ENCODE measurements around the gene SYNGR4. TPM values are rescaled to one million over a fixed set of nuclear protein-coding genes. Genes with fewer than 3 reads are reported as not detected.
"Not testable (repeated sequence)": the region's sequence is repeated elsewhere in the genome, so short reads cannot be mapped to it uniquely, and the experiment has no call there.

Gene SYNGR4
- total and polyA plus RNA-seq, 2 donors (not counting 1 experiment from before 2014, with no cell fraction given) = not detected

DNA sequence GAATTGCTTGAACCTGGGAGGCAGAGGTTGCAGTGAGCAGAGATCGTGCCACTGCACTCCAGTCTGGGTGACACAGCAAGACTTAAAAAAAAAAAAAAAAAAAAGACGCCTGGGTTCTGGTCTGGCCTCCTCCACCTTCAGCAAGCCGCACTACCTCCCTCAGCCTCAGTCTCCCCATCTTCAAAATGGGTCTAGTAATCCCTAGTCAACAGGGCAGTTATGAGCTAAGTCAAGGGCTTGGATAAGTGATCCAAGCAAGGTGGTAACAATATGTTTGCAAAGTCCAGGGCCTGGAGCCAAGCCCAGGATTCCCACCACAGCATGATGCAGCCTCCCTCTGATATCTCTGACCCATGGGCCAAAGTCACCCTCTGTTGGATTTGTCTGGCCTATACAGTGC lies 22.8 kb downstream of the SYNGR4 start:
- no peak for TF ChIP-seq EZH2 (IDR thresholded peaks at IDR 0.05; ENCODE audit: low read length, missing control alignments)
- TF ChIP-seq, protein P1, sequence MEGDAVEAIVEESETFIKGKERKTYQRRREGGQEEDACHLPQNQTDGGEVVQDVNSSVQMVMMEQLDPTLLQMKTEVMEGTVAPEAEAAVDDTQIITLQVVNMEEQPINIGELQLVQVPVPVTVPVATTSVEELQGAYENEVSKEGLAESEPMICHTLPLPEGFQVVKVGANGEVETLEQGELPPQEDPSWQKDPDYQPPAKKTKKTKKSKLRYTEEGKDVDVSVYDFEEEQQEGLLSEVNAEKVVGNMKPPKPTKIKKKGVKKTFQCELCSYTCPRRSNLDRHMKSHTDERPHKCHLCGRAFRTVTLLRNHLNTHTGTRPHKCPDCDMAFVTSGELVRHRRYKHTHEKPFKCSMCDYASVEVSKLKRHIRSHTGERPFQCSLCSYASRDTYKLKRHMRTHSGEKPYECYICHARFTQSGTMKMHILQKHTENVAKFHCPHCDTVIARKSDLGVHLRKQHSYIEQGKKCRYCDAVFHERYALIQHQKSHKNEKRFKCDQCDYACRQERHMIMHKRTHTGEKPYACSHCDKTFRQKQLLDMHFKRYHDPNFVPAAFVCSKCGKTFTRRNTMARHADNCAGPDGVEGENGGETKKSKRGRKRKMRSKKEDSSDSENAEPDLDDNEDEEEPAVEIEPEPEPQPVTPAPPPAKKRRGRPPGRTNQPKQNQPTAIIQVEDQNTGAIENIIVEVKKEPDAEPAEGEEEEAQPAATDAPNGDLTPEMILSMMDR (conservative IDR thresholded peaks at IDR 0.05 in 1 of 2, IDR thresholded peaks at IDR 0.05 in 1 of 2; ENCODE audit: low read depth in 1 of 2, low read length in 2 of 2) = no peak
- Histone ChIP-seq H3K36me3 (ENCODE audit: control insufficient read depth, insufficient read depth, low read length) (peaks cover 17% of the 10 kb centered on the region), H3K27ac (ENCODE audit: insufficient read depth, low read length) (no peak overlapping the region), H4K20me1 (ENCODE audit: control insufficient read depth, extremely low read depth, insufficient read depth, low read length) (no peaks in the 10 kb centered on the region), H3K9ac (ENCODE audit: insufficient read depth, low read length) (no peak overlapping the region), H3K4me2 (ENCODE audit: extremely low read depth, insufficient read depth, low read length) (no peak overlapping the region), H3K4me3 (replicated peaks in 1 of 4; ENCODE audit: control extremely low read depth in 1 of 4, insufficient read depth in 1 of 4, low read depth in 3 of 4, low read length in 4 of 4) (no peak overlapping the region), H3K9me3 (ENCODE audit: control insufficient read depth, insufficient read depth, low read depth, low read length) (no peaks in the 10 kb centered on the region), H3K79me2 (ENCODE audit: control insufficient read depth, insufficient read depth, low read length) (peaks cover 22% of the 10 kb centered on the region), H3K27me3 (ENCODE audit: control insufficient read depth, insufficient read depth, low read length) (no peaks in the 10 kb centered on the region), H2AFZ (ENCODE audit: low read length) (no peak overlapping the region), H3K4me1 (ENCODE audit: control insufficient read depth, extremely low read depth, insufficient read depth, low read length) (no peaks in the 10 kb centered on the region)
- DNase-seq (ENCODE audit: low read depth in 2 of 2) = no peak

DNA sequence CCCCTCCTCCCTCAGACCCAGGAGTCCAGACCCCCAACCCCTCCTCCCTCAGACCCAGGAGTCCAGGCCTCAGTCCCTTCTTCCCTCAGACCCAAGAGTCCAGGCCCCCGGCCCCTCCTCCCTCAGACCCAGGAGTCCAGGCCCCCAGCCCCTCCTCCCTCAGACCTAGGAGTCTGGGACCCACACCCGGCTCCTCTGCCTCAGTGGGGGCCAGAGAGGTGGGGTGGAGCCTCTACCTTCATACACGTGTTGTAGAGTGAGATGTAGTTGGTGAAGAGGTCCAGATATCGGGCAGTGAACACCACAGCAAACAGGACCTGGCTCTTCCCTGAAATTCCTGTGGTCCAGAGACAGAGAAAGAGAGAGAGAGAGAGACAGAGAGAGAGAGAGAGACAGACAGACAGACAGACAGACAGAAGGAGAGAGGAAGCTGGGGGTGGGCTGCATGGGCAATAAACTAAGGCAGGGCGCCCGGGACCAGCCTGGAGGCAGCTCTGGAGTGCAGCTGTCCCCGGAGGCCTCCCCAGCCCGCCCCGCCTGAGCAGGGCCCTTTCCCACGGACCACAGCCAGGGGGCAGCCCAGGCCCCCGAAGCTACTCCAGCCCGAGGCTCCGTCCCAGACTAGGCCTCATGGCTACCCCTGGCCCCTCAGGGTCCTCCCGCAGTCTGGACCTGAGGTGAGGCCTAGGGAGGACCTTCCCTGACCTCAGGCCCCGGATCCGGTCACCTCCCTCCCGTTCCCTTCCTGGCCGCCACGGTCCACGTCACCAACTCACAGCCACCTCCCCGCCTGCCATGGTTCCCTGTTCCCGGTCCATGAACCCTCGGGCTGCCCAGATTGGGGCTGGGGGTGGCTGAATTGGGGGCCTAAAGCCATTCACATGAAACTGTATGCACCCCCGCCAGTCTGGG lies 26.3 kb downstream of the SYNGR4 start:
- Histone ChIP-seq H3K27me3 (ENCODE audit: control insufficient read depth, insufficient read depth, low read length) (peaks cover 14% of the 10 kb centered on the region), H4K20me1 (ENCODE audit: control insufficient read depth, extremely low read depth, insufficient read depth, low read length) (no peaks in the 10 kb centered on the region), H3K9ac (ENCODE audit: insufficient read depth, low read length) (peak overlapping the region; percentile 98), H3K4me2 (ENCODE audit: extremely low read depth, insufficient read depth, low read length) (peak overlapping the region; percentile 76), H3K79me2 (ENCODE audit: control insufficient read depth, insufficient read depth, low read length) (peaks cover 22% of the 10 kb centered on the region), H3K9me3 (ENCODE audit: control insufficient read depth, insufficient read depth, low read depth, low read length) (no peaks in the 10 kb centered on the region), H3K4me3 (replicated peaks in 1 of 4; ENCODE audit: control extremely low read depth in 1 of 4, insufficient read depth in 1 of 4, low read depth in 3 of 4, low read length in 4 of 4) (peak overlapping the region; percentile 91 to 96 (median 95)), H2AFZ (ENCODE audit: low read length) (peak overlapping the region; percentile 85), H3K4me1 (ENCODE audit: control insufficient read depth, extremely low read depth, insufficient read depth, low read length) (no peaks in the 10 kb centered on the region), H3K27ac (ENCODE audit: insufficient read depth, low read length) (peak overlapping the region; percentile 97), H3K36me3 (ENCODE audit: control insufficient read depth, insufficient read depth, low read length) (peaks cover 12% of the 10 kb centered on the region)
- peak; percentile 61 to 62 for DNase-seq (ENCODE audit: low read depth in 2 of 2)
- TF ChIP-seq, protein P1 (conservative IDR thresholded peaks at IDR 0.05 in 1 of 2, IDR thresholded peaks at IDR 0.05 in 1 of 2; ENCODE audit: low read depth in 1 of 2, low read length in 2 of 2) = peak; percentile 71 to 73
- TF ChIP-seq EZH2 (IDR thresholded peaks at IDR 0.05; ENCODE audit: low read length, missing control alignments) = no peak

DNA sequence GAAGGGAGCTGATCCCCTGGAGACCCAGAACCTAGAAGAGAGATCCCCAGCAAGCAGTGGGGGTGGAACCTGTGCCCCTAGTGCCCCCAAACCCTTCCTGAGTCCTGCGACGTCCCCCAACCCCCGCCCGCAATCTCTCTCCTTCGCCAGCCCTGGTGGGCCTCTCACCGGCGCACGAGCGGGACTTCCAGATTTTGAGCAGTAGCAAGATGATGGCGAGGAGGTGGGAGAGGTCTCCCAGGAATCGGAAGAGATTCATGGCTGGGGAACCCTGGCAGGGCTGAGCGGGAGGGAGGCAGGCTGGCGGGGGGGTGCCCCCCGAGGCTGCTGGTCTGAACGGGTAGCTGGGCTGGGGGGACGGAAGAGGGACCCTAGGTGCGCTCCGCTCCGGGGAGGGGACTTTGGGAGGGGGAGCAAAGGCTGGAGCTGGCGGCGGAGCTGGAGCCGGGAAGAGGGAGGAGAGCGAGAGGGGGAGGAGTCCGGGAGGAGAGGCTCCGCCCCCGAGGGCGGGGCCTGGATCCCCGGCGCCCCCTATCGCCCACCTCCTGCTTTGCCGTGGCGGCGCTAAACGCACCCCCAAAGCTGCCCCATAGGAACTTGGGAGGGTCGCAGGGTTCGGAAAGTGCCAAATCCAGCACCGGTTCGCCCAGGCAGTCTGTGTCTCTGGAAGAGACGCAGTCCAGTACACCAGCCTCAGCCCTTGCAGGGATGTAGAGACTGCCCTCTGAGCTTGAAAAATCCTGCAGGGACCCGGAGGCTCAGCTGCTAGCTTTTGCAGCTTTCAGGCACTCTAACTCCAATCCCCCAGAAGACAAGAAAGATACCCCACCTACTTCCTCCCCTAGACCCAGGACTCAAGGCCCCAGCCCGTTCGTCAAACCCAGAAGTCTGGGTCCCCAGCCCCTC lies 27.2 kb downstream of the SYNGR4 start, which contains the start of gene KDELR1:
Gene KDELR1, minus strand, starts transcription at position 452 of the 906 bp plus-strand sequence. Its CDS starts 193 bp downstream, at position 259.
- TF ChIP-seq, protein P1 (conservative IDR thresholded peaks at IDR 0.05 in 1 of 2, IDR thresholded peaks at IDR 0.05 in 1 of 2; ENCODE audit: low read depth in 1 of 2, low read length in 2 of 2) = peak; percentile 83 to 90
- no peak for TF ChIP-seq EZH2 (IDR thresholded peaks at IDR 0.05; ENCODE audit: low read length, missing control alignments)
- Histone ChIP-seq H3K79me2 (ENCODE audit: control insufficient read depth, insufficient read depth, low read length) (peaks cover 22% of the 10 kb centered on the region), H4K20me1 (ENCODE audit: control insufficient read depth, extremely low read depth, insufficient read depth, low read length) (no peaks in the 10 kb centered on the region), H2AFZ (ENCODE audit: low read length) (peak within 1 kb of the TSS; percentile 85), H3K27ac (ENCODE audit: insufficient read depth, low read length) (peak within 1 kb of the TSS; percentile 97), H3K4me2 (ENCODE audit: extremely low read depth, insufficient read depth, low read length) (peak within 1 kb of the TSS; percentile 76), H3K36me3 (ENCODE audit: control insufficient read depth, insufficient read depth, low read length) (peaks cover 9% of the 10 kb centered on the region), H3K9me3 (ENCODE audit: control insufficient read depth, insufficient read depth, low read depth, low read length) (no peaks in the 10 kb centered on the region), H3K9ac (ENCODE audit: insufficient read depth, low read length) (peak within 1 kb of the TSS; percentile 98), H3K4me1 (ENCODE audit: control insufficient read depth, extremely low read depth, insufficient read depth, low read length) (no peaks in the 10 kb centered on the region), H3K27me3 (ENCODE audit: control insufficient read depth, insufficient read depth, low read length) (peaks cover 19% of the 10 kb centered on the region), H3K4me3 (replicated peaks in 1 of 4; ENCODE audit: control extremely low read depth in 1 of 4, insufficient read depth in 1 of 4, low read depth in 3 of 4, low read length in 4 of 4) (peak within 1 kb of the TSS; percentile 91 to 96 (median 95))
- DNase-seq (ENCODE audit: low read depth in 2 of 2) = peak; percentile 56 to 73

DNA sequence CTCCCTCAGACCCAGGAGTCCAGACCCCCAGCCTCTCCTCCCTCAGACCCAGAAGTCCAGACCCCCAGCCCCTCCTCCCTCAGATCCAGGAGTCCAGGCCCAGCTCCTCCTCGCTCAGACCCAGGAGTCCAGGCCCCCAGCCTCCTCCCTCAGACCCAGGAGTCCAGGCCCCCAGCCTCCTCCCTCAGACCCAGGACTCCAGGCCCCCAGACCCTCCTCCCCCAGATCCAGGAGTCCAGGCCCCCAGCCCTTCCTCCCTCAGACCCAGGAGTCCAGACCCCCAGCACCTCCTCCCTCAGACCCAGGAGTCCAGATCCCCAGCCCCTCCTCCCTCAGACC lies 27.8 kb downstream of the SYNGR4 start:
- H3K4me1 ChIP-seq (ENCODE audit: control insufficient read depth, extremely low read depth, insufficient read depth, low read length); H3K27ac ChIP-seq (ENCODE audit: insufficient read depth, low read length); H3K4me2 ChIP-seq (ENCODE audit: extremely low read depth, insufficient read depth, low read length); H4K20me1 ChIP-seq (ENCODE audit: control insufficient read depth, extremely low read depth, insufficient read depth, low read length); H3K9ac ChIP-seq (ENCODE audit: insufficient read depth, low read length); H3K4me3 ChIP-seq (replicated peaks in 1 of 4; ENCODE audit: control extremely low read depth in 1 of 4, insufficient read depth in 1 of 4, low read depth in 3 of 4, low read length in 4 of 4); DNase-seq (ENCODE audit: low read depth in 2 of 2); H3K9me3 ChIP-seq (ENCODE audit: control insufficient read depth, insufficient read depth, low read depth, low read length); H2AFZ ChIP-seq (ENCODE audit: low read length); H3K36me3 ChIP-seq (ENCODE audit: control insufficient read depth, insufficient read depth, low read length): not testable (repeated sequence)
- Histone ChIP-seq H3K27me3 (ENCODE audit: control insufficient read depth, insufficient read depth, low read length) (peaks cover 23% of the 10 kb centered on the region), H3K79me2 (ENCODE audit: control insufficient read depth, insufficient read depth, low read length) (peaks cover 22% of the 10 kb centered on the region)
